H1 (cell line): ENCODE data around the gene GRM7. TPM values are rescaled to one million over a fixed set of nuclear protein-coding genes. Genes with fewer than 3 reads are reported as not detected.

Experiments
- CTCF ChIP-seq, 3 experiments: IDR thresholded peaks; 1 replicate in 2 of 3; 2 replicates in 1 of 3; pipeline versions ENCODE4 v1.5.1 to v1.6.1; 2011; ENCODE audit warnings: low read length in 3 of 3, mild to moderate bottlenecking in 3 of 3, inconsistent platforms in 2 of 3, low read depth in 1 of 3, moderate library complexity in 1 of 3; ENCODE audit not compliant: insufficient read depth in 1 of 3; ENCODE audit errors: control extremely low read depth in 1 of 3
- polyA plus RNA-seq, 7 experiments: library from polyadenylated mRNA; depleted of rRNA in 3 of 7; stranded (reverse) in 5 of 7; unstranded in 2 of 7; fragments of >200 nt in 5 of 7; fragments of 200-250 nt in 2 of 7; gene quantifications; 1 replicate in 5 of 7; 2 replicates in 1 of 7; 4 replicates in 1 of 7; pipeline versions ENCODE4 v1.2.1 to v1.2.3, GENCODE V29; 2011 to 2013; ENCODE audit warnings: missing spikeins in 2 of 7, mixed read lengths in 2 of 7
- total RNA-seq: library from RNA; stranded (reverse); fragmentation: NEBNext Ultra II Directional; extraction: Animal tissue kit (Norgen Biotek cat#: 25700); gene quantifications from 2 replicates; pipeline ENCODE4 v1.2.1, GENCODE V29; 2021

The GRM7 gene
- total and polyA plus RNA-seq, 2 of the 8 experiments (the other 6 are each of a cell fraction or from before 2014, with no cell fraction given), result 0.17 to 0.24 TPM

- TF ChIP-seq CTCF (IDR thresholded peaks at IDR 0.05; ENCODE audit: control extremely low read depth in 1 of 3, insufficient read depth in 1 of 3, low read depth in 1 of 3, low read length in 3 of 3), result no peak
- TF ChIP-seq, all 59 proteins: peak for 0
Observed at GRCh38 chr3:7766530-7766929, 905.6 kb downstream of the GRM7 start (continued).
